Measurements from ENCODE around the gene GAL3ST3.

- TF ChIP-seq CTCF (IDR thresholded peaks at IDR 0.05; ENCODE audit: low read length) (no peak), EZH2phosphoT487 (IDR thresholded peaks at IDR 0.05; ENCODE audit: low read length) (no peak), EZH2 (optimal IDR thresholded peaks at IDR 0.05; ENCODE audit: low read depth, low read length) (no peak)
Measured at GRCh38 chr11:66047541-66048365, 1.2 kb downstream of the GAL3ST3 start.

Measured in MM.1S (cell line).